Measurements from ENCODE around the gene TMTC4.

TMTC4 gene

DNA sequence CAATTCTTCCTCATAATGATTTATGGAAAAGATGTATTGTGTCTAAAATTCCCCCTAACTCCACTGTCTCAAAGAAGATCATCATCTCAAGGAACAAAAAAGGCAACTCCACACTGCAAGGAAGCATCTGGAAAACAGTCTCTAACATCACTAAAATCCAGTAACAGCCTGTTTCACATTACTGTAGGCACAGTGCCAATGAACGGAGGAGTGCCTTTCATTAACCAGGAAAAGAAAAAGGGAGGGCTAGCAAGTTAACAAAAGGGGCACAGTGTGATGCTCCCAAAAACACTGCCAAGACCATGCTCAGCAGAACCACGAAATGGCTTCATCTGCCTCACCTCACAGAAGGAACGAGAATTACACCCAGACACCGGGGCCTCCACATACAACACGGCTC is 8.5 kb downstream of the TMTC4 start:
- no peak for DNase-seq

DNA sequence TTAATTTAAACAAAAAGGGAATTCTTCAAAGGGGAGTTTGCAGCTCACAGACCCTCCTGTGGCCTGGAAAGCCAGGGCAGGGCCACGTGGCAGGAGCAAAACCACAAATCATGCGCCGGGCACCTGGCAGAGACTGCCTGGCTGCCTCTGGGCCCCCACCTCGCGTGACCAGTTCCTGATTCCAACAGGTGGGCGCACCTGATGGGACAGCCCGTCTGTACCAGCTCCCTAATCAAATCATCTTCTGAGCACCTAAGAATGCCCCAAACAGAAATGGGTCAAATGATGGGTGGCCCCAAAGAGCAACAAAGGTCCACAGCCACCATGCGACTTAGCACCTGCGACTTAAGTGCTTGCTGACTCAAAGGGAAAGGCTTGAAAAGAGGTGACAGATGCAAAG is 9.2 kb downstream of the TMTC4 start:
- DNase-seq: no peak

DNA sequence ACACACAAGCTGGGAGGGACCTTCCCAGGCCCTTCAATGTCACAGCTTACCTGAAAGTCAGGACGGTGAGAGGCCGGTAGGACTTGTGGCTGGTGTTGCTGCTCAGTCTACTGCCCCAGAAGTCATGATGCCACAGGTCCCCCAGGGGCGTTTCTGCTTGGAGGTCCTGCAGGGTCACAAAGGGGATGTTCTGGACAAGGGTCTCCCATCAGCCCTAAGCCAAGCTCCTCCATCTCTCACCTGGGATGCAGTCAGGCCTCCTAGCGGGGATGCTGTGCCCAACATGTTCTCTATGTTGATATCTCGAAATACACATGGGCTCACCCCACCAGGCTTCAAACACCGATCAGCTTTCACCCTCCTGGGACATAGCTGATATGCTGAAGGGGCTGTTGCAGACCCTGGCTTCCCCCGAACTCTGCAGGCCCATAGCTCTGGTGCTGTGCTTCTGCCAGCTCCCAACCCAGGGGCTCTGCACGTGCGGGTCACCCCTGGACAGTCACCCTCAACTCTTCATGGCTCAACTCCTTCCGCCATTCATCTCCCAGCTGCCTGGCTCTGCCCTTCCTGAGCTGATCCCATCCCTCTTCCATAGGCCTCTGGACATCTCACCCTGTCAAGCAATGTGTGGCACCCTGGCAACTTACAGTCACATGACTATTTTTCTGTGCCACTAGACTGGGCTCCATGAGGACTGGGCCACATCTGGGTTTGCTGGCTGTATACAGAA is 10.3 kb downstream of the TMTC4 start:
- no peak for DNase-seq

DNA sequence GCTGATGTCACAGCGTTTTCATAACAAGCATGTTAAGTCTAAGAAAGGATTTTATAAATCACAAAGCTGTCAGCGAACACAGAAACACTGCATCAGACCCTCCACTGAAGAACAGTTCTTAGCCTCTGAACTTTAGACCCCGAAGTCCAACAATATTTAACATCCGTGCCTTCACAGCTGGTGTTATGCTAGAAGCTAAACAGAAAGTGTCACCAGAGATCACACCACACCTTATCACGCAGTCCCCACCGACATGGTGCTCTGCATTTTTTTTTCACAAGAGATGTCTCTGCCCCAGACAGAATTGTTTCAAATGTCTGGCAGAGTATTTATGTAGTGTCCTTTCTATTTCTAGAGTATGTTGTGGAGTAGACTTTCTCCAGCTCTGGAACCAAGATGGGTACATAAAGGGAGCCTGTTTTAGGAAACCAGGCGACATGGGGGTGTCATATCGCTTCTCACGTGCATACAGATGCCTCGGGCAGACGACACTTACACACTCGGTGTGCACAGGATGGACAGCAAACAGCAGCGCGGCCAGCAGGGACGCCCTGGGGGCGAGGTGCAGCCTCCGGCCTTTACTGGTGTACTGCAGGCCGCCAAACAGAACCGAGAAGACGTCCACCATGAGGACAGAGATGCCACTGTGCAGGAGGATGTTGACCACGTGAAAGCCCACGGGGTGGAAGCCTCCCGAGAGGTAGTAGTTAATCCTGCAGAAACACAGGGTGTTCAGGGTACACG is 12.0 kb downstream of the TMTC4 start:
- no peak for DNase-seq

DNA sequence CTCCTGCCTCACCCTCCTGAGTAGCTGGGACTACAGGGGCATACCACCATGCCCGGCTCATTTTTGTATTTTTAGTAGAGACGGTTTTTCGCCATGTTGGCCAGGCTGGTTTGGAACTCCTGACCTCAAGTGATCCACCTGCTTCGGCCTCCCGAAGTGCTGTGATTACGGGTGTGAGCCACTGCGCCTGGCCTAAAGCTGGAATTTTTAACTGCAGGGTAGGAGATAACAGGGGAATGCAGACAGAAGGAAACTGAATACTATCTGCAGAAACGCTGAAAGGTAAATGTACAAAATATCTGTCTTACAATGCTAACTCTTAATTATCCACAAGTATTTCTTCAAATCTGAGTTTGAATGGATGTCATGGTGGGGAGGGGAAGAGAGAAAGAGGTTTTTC is 13.8 kb downstream of the TMTC4 start:
- DNase-seq: no peak

DNA sequence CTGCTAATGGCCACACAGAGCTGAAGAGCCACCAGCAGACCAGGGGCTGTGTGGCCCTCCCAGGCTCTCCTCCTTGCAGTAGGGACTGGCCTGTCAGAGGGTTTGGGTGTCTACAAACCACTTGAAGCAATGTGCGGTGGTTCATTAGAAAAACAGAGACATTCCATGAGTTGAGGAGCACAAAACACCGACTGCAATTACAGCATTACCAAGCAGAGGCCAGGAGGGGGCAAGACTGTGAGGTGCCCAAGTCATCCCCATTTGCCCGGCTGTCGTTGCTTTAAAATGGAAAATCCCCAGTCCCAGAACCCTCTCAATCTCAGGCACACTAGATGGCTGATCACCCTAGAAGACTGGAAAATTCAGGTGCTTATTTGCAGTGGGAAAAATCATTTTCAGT is 15.0 kb downstream of the TMTC4 start:
- DNase-seq: no peak

DNA sequence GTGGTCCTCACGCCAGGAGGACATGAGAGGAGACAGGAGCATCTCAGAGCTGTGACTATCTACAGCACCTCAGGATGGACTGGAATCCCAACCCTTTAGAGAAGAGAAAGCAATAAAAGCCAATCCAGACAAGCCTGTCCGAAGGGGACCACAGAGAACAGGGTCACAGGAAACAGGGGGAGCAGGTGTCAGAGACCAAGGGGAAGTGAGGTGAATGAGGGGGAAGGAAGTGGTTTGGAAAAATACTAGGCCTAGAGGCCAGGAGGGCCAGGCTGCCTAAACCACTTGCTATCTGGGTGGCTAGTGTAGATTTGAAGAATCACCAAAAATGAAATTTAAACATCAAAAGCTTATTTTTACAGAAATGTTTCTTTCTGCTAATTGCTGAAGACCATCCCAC is 16.2 kb downstream of the TMTC4 start:
- DNase-seq: no peak

DNA sequence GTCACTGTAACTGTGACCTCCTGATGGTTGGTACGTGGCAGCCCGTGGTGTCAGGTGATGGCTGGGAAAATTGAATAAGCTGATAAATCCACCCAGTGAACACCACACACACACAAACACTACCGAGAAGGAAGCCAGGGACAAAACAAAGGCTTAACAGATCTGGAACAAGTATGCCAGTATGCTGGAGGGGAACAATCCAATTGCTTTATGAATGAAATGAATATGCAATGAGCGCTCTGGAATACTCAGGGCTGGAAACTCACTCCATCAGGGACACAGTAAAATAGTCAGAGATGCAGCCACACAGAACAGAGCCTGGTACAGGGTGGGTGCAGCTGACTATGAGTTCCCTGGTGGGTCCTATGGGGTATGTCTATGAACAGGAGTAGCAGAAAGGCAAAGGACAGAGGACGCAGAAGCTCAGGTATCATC is 16.7 kb downstream of the TMTC4 start:
- DNase-seq: no peak

DNA sequence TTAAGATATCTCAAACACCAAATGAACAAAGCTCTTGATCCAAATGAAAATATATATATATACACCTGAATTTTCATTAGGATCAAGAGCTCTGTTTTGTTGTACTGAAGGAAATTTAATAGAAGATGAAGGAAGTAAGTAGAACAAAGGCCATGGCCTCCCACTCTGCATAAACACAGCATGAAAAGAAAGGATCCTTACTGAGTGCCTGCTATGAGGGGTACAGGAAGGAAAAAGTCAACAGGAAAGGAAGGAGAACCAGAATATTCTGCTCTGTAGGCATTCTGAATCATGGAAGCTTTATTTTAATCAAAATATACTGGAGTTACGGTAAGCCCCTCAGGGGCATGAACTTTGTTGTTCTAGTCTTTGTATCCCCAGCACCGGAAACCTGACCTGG is 22.1 kb downstream of the TMTC4 start:
- no peak for DNase-seq

DNA sequence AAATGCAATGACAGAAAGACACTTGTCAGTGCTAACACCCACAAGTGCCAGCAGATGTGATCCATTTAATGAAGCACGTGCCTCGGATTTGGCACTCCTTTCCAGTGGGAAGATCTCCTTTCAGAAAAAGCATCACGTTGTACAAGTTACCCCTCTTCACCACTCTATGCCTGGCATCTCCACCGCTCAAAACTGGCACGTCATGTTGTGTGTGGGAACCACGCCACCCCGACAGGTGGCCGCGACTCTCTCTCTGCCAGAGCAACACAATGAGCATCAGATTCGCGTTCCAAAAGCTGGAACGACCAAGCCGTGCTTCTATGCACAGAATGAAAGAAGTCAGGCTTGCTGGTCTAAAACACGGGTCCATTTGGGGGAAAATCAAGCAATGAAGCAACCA is 24.3 kb downstream of the TMTC4 start:
- DNase-seq: peak; percentile 72

DNA sequence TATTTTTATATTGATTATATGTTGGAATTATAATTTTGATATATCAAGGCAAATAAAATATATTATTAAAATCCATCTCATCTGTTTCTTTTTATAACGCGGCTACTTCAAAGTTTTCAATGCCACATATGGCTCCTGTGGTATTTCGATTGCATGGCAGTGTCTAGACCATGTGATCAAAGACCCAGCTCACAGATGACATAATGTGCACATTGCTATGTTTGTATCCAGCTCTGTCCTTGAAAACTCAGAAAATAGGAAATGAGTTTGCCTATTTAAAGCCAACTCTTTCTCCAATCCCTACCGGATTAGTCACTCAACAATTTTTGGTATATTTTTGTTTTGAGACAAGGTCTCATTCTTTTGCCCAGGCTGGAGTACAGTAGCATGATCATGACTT is 26.2 kb downstream of the TMTC4 start:
- no peak for DNase-seq

DNA sequence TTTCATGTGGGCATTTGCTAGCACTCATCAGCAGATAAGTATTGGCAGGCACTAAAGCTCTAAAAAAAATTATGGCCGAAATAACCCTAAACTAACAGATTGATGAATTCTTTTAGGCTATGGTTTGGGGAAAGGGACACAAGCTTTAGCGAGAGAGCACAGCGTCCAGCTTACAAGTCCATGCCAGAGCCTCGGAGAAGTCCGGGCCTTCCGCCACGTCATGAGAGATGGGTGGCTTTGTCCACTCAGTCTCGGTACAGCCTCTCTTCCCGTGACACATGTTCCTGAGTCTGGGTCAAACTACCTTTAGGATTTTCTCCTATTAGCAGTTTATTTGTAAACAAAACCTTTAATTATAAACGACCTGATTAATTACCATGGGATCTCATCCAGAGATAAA is 27.7 kb downstream of the TMTC4 start:
- DNase-seq: no peak

DNA sequence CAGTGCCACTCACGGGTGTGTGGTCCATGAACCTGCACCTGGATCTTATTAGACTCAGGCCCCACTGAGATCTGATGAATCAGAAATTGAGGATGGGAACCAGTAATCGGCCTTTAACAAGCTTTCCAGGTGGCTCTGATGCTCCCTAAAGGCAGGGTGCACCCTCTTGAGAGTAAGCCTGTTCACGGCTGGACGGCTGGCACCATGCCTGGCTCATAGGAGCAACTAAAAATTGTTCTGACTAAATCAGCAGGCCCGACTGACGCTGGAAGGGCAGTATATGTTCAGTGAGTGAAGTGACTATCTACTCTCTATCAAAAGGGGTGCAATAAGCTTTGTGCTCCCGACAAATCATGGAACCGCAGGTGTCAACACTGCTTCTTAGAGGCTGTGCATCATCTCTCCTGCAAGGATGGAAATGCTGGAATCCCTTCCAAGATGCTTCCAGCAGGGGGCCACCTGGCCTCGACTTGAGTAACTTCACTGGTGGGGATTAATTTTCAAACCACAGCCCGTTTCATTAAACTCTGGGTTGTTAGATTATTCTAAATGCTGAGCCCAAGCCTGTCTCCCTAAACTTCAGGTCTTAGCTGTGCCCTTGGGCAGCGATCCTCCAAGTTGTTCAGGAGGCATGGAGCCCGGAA is 28.4 kb downstream of the TMTC4 start:
- DNase-seq: no peak

DNA sequence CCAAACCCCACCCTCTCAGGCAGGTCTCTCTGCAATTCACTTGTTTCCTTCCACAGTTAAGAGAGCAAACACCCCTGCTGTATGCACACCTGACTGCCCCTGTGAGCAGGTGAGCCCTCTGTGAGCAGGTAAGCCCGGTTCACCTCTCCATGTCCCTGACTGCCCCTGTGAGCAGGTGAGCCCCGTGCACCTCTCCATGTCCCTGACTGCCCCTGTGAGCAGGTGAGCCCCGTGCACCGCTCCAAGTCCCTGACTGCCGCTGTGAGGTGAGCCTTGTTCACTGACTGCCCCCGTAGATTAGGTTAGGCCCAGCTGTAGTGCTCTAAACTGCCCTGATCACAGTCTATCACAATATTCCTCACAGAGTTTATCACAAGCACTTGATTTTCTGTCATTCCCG is 29.2 kb downstream of the TMTC4 start:
- no peak for DNase-seq

DNA sequence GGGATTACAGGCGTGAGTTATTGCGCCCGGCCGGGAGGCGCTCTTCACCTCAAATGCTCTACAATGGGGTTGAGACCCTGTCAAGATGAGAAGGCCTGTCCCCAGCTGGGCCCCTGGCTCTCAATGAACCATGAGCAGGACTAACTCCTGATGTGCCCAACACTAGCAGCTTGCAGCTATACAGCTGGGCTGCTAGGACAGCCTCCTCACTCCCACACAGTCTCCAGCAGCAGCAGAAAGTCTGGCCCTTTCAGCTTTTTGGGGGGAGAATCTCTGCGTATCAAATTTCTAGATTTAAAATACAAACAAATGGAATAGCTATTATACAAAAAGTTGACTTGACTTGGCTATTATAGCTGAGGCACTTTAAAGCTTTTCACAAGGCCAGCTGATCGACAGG is 30.2 kb downstream of the TMTC4 start:
- peak; percentile 30 for DNase-seq

DNA sequence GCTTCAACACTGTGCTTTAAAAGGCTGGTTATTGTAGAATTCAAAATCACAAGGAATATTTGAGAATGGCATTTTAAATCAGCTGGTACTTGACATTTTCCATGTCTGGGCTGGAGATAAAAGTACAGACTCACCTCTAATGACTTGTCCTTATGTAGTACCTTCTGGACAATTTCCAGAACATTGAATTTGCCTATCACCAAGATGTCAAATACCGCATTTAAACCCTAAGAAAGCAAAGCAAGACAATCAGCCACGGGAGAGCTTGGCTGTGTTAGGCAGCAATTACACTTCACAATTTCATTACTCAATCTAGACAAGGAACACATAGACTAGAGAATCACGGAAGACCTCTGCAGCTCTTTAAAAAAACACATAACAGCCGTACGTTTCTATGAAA is 36.8 kb downstream of the TMTC4 start:
- no peak for DNase-seq

DNA sequence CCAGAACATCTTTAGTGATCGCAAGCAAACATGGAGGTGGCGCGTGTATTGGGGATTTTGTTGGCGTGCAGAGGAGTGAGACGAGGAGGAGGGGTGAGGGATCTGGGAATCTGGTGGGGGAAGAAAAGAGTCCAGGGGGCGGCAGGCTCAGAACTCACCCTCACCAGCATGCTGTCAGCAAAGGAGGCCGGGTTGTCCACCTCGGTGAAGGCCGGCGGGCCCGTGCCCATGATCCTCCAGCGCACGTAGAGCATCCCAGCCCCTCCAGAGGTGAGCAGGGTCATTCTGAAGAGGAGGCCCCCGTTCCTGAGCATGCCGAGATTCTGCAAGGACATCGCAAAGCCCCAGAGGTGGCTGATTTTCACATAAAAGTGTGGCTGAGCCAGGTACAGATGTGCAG is 37.2 kb downstream of the TMTC4 start:
- no peak for DNase-seq

DNA sequence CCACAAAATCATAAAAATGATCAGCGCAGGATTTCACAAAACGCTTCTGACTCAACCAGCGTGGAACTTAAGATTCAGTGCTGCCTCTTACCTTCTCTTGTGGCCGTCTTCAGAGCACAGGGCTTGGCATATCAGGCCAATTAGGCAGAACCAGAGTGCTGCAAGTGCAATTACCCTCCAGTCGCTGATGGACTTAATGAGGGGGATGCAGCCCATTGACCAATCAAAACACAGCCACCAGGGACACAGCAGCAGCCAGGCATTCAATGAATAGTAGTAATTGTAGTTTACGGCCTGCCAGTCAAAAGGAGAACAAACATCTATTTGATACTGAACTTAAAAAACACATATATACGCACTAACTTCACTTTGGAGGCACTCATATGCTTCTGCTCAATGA is 38.2 kb downstream of the TMTC4 start:
- no peak for DNase-seq

DNA sequence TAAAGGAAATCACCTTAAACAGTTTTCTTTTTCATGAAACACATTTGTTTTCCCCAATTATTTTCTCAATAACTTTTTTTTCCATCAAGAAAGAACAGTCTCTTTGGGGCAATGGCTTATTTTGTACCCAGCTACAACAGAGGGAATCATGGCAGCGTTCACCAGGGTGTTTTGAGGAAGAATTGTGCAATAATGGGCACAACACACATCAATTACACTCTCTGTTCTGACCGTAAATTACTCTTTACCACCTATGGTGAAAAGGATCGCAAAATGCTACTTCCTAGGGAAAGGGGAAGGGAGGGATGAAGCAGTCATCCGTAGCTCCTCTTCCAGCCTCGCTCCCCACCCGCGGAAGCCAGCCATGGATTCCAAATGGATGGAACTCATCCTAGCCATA is 38.6 kb downstream of the TMTC4 start:
- no peak for DNase-seq

DNA sequence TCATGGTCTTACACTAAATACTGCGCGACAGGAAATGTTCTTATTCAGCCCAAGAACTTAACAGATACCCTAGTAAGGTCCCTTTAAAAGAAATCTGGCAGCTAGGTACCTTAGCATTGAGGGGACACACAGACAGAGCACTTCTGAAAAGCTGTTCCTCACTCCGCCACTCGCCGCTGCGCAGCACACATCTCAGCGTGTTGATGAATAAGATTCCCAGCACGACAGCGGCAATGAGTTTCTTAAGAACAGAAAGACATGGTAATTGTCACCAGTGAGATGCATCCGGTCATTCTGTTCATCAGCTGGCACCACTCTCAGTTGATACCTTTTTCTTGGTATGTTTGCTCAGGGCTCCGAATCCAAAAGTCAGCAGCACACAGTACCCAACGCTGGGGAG is 39.9 kb downstream of the TMTC4 start:
- no peak for DNase-seq

DNA sequence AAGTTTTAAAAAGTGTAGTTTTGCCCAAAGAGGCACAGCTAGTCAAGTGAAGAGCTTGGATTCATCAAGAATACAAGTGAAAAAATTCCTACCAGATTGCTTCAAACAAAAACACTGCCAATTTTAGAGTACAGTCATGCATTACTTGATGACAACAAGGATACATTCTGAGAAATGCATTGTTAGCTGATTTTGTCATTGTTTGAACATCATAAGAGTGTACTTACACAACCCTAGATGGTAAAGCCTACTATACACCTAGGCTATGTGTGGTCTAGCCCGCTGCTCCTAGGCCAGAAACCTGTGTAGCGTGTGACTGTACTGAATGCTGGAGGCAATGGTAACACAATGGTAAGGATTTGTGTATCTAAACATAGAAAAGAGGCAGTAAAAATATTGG is 41.1 kb downstream of the TMTC4 start:
- no peak for DNase-seq

DNA sequence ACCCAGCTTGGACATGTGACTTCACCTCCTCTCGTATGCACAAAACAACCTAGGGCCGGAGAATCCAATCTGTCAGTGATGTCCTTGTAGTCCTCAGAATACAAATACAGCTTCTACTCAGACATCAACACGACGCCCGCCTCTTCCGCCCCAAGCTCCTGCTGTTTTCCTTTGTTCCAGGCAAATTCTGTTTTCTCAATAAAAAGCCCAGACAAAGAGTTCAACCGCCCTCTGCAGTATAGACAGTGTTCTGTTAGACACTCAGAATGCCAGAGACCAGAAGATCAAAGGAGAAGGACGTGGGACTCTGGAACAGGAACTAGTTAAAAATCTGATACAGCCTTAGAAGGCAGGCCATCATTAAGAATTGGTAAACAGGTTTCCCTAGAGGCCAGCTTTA is 44.0 kb downstream of the TMTC4 start:
- DNase-seq: no peak

DNA sequence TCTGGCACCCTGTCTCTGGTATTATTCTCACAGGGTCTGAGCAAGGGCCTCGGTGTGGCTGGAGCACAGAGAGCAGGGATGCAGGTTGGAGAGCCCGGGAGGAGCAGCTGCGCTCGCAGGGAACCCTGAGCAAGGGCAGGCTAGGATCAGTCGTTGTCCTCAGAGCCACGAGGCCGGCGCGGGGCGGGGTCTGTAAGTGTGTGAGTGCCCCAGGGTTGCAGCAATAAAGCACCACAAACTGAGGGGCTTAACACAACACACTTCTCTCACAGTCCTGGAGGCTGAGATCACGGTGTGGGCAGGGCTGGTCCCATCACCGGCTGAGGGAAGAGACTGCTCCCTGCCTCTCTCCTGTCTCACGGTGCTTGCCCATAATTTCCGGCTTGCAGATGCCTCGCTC is 47.5 kb downstream of the TMTC4 start:
- no peak for DNase-seq

DNA sequence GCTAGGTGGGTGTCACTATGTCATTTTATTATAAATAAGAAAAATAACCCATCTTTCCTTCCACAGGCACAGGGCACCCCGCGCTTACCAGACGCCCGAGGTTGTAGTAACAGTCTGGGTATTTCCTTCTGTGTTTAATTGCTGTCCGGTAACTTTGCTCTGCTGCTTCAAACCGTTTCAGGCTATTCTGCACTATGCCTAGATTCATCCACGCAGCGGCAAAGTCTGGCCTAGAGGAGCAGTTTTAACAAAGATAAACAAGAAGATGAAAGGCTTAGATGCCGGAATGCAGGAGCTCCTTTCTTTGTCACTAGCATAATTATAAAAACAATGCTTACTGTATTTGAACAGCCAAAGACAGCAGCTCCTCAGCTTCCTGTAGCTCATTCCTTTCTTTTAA is 49.1 kb downstream of the TMTC4 start:
- DNase-seq: no peak
